A673 (cell line): ENCODE measurements around the gene TAS2R13. TPM values are rescaled to one million over a fixed set of nuclear protein-coding genes. Genes with fewer than 3 reads are reported as not detected.
A peak's percentile ranks its signal among the peaks of the same experiment; 100 is the strongest.

Experiments used
- BruUV-seq: library from RNA; stranded (reverse); fragments of 400-500 nt; replicated peaks from 2 replicates; lab custom pipeline; 2021; lab: Mats Ljungman, UMichigan
- CTCF ChIA-PET: fragments of 300-600 bp; sonication (Branson Sonifier 250); formaldehyde crosslinking; loops from one replicate; lab custom pipeline; 2022; ENCODE audit warnings: antibody characterized with exemption; lab: Charles Lee
- POLR2A ChIA-PET: fragments of 300-600 bp; sonication (Branson Sonifier 250); formaldehyde crosslinking; loops from one replicate; lab custom pipeline; 2022; ENCODE audit warnings: antibody characterized with exemption; ENCODE audit not compliant: low non-redundant PET; lab: Charles Lee
- DNase-seq: peaks from one replicate; pipeline ENCODE4 v3.0.0-alpha.2; 2015; ENCODE audit warnings: low spot score
- H3K27ac ChIP-seq: fragments of 200-600 bp; sonication (generic); 2 replicates; pipeline ENCODE4 v1.5.1; 2016; ENCODE audit warnings: mixed run types, low read depth, mild to moderate bottlenecking, mixed read lengths, antibody characterized with exemption, low read length; ENCODE audit not compliant: poor library complexity, severe bottlenecking
- H3K27me3 ChIP-seq: fragments of 200-600 bp; sonication (generic); replicated peaks from 2 replicates; pipeline ENCODE4 v1.6.1; 2017; ENCODE audit warnings: mixed run types, low read depth, mild to moderate bottlenecking, mixed read lengths, antibody characterized with exemption, low read length; ENCODE audit not compliant: insufficient read depth, poor library complexity
- H3K36me3 ChIP-seq: fragments of 200-600 bp; sonication (generic); 2 replicates; pipeline ENCODE4 v1.6.1; 2016; ENCODE audit warnings: mixed run types, mild to moderate bottlenecking, mixed read lengths, antibody characterized with exemption, low read length; ENCODE audit not compliant: insufficient read depth, poor library complexity, severe bottlenecking
- H3K4me1 ChIP-seq: fragments of 200-600 bp; sonication (generic); 2 replicates; pipeline ENCODE4 v1.6.1; 2017; ENCODE audit warnings: mixed run types, mild to moderate bottlenecking, mixed read lengths, antibody characterized with exemption, low read length; ENCODE audit not compliant: insufficient read depth, poor library complexity, severe bottlenecking
- H3K4me3 ChIP-seq: fragments of 200-600 bp; sonication (generic); 2 replicates; pipeline ENCODE4 v1.5.1; 2016; ENCODE audit warnings: low read depth, mixed run types, mild to moderate bottlenecking, mixed read lengths, low read length; ENCODE audit not compliant: poor library complexity, severe bottlenecking
- H3K9me3 ChIP-seq: fragments of 200-600 bp; sonication (generic); 2 replicates; pipeline ENCODE4 v1.6.1; 2016; ENCODE audit warnings: mixed run types, low read depth, mild to moderate bottlenecking, mixed read lengths, antibody characterized with exemption, low read length; ENCODE audit not compliant: poor library complexity, severe bottlenecking
- CTCF ChIP-seq: fragments of 300-800, 200-600 bp; sonication (generic); conservative IDR thresholded peaks from 2 replicates; pipeline ENCODE4 v1.5.1; 2017; ENCODE audit warnings: low read depth, mild to moderate bottlenecking, antibody characterized with exemption, low read length, moderate library complexity, mixed read lengths
- EZH2 ChIP-seq: fragments of 200-600 bp; sonication (generic); IDR thresholded peaks from 2 replicates; pipeline ENCODE4 v1.6.1; 2017; ENCODE audit warnings: borderline replicate concordance, low read depth, mild to moderate bottlenecking, mixed read lengths, antibody characterized with exemption, low read length; ENCODE audit not compliant: poor library complexity, severe bottlenecking
- intact Hi-C: fragments of 100-400 bp; cut with micrococcal nuclease; formaldehyde crosslinking; loops from one replicate; pipeline ENCODE4 v1.10.0; 2022; ENCODE audit not compliant: unreplicated experiment
- total RNA-seq: library from RNA; stranded (reverse); gene quantifications from 2 replicates; pipeline ENCODE4 v1.2.3, GENCODE V29; 2021

TAS2R13 gene
- total RNA-seq, 1 experiment from 2014 or later: 2.3 TPM

GRCh38 chr12:10910380-10910779, 1.0 kb upstream of the TAS2R13 start:
- TF ChIP-seq EZH2: no peak
- POLR2A ChIA-PET: no interaction called here
- no TSS peak for BruUV-seq

GRCh38 chr12:10904686-10905085, 4.7 kb downstream of the TAS2R13 start:
- BruUV-seq: no TSS peak
- CTCF ChIA-PET: no interaction called here
- POLR2A ChIA-PET: no interaction called here

More at GRCh38 chr12:10910380-10910779, 1.0 kb upstream of the TAS2R13 start:
- Histone ChIP-seq H3K4me3 (no peak overlapping the region), H3K27ac (no peak overlapping the region), H3K36me3 (no peaks in the 10 kb centered on the region), H3K4me1 (no peaks in the 10 kb centered on the region), H3K9me3 (no peaks in the 10 kb centered on the region), H3K27me3 (no peaks in the 10 kb centered on the region)
- intact Hi-C loops: no loop called here
- no peak for DNase-seq
- CTCF ChIA-PET: no interaction called here

GRCh38 chr12:10901427-10901826, 7.9 kb downstream of the TAS2R13 start:
- BruUV-seq: no TSS peak
- no peak for DNase-seq
- intact Hi-C loops: no loop called here
- CTCF ChIA-PET: interaction anchor here (0.9 kb wide), 1 partner anchor 130 kb away, joined by 3 read pairs; no protein-coding TSS in a partner anchor
- no peaks in the 10 kb centered on the region for H3K4me1 ChIP-seq
- H3K36me3 ChIP-seq: no peaks in the 10 kb centered on the region
- peaks cover 24% of the 10 kb centered on the region for H3K9me3 ChIP-seq
- TF ChIP-seq EZH2 (no peak), CTCF (0 out of 2 replicates have a peak, but pooled peaks have one; percentile 24)
- no peak overlapping the region for H3K4me3 ChIP-seq
- H3K27me3 ChIP-seq: no peaks in the 10 kb centered on the region
- POLR2A ChIA-PET: interaction anchor here (0.6 kb wide), 1 partner anchor 13 kb away, joined by 3 read pairs; no protein-coding TSS in a partner anchor
- H3K27ac ChIP-seq: no peak overlapping the region

More at GRCh38 chr12:10904686-10905085, 4.7 kb downstream of the TAS2R13 start:
- Histone ChIP-seq H3K27me3 (no peaks in the 10 kb centered on the region), H3K9me3 (peaks cover 24% of the 10 kb centered on the region), H3K4me1 (no peaks in the 10 kb centered on the region), H3K4me3 (no peak overlapping the region), H3K36me3 (no peaks in the 10 kb centered on the region), H3K27ac (no peak overlapping the region)
- DNase-seq: no peak
- TF ChIP-seq CTCF: no peak
- no peak for TF ChIP-seq EZH2
- intact Hi-C loops: no loop called here

GRCh38 chr12:10900972-10901371, 8.4 kb downstream of the TAS2R13 start:
- H3K27me3 ChIP-seq: no peaks in the 10 kb centered on the region
- CTCF ChIA-PET: interaction anchor here (0.9 kb wide), 1 partner anchor 130 kb away, joined by 3 read pairs; no protein-coding TSS in a partner anchor
- intact Hi-C loops: no loop called here
- BruUV-seq: no TSS peak
- TF ChIP-seq EZH2: no peak
- no peak for TF ChIP-seq CTCF
- POLR2A ChIA-PET: no interaction called here
- no peaks in the 10 kb centered on the region for H3K4me1 ChIP-seq
- no peaks in the 10 kb centered on the region for H3K36me3 ChIP-seq
- H3K27ac ChIP-seq: no peak overlapping the region
- DNase-seq: no peak
- H3K4me3 ChIP-seq: no peak overlapping the region
- peaks cover 24% of the 10 kb centered on the region for H3K9me3 ChIP-seq
